ENCODE measurements around the gene FXR1.

- TF ChIP-seq CTCF (IDR thresholded peaks at IDR 0.05): no peak
- TF ChIP-seq ZFX (IDR thresholded peaks at IDR 0.05; ENCODE audit: borderline replicate concordance): no peak
Observed at GRCh38 chr3:180961552-180961951, 49.1 kb downstream of the FXR1 start.
